ENCODE results near the gene DYNC1H1.

GRCh38 chr14:101962503-101962874, 1.9 kb upstream of the DYNC1H1 start:
- TF ChIP-seq PKNOX1 (IDR thresholded peaks at IDR 0.05) (no peak), FOXA1 (IDR thresholded peaks at IDR 0.05) (no peak), FOXM1 (IDR thresholded peaks at IDR 0.05; ENCODE audit: borderline replicate concordance) (no peak), SP1 (IDR thresholded peaks at IDR 0.05) (no peak), FOXK2 (IDR thresholded peaks at IDR 0.05) (no peak), ZNF384 (IDR thresholded peaks at IDR 0.05) (no peak), BHLHE40 (IDR thresholded peaks at IDR 0.05; ENCODE audit: borderline replicate concordance) (no peak), LEF1 (IDR thresholded peaks at IDR 0.05; ENCODE audit: borderline replicate concordance) (no peak), CTBP1 (IDR thresholded peaks at IDR 0.05; ENCODE audit: borderline replicate concordance) (no peak), HDGF (IDR thresholded peaks at IDR 0.05; ENCODE audit: borderline replicate concordance) (no peak), ELF4 (IDR thresholded peaks at IDR 0.05) (no peak), ARNT (IDR thresholded peaks at IDR 0.05) (no peak), TARDBP (IDR thresholded peaks at IDR 0.05) (no peak)
